Tibial nerve (tissue), 4 donors: ENCODE measurements around the gene SHANK2. TPM values are rescaled to one million over a fixed set of nuclear protein-coding genes. Genes with fewer than 3 reads are reported as not detected.

Source experiments
- DNase-seq, 2 donors: peaks; one replicate each; pipeline ENCODE4 v3.0.0-alpha.2; 2019; ENCODE audit warnings: low spot score in 2 of 2
- H3K27ac ChIP-seq, 4 donors: fragments of 200-600 bp; sonication (generic) in 3 of 4; one replicate each; pipeline ENCODE4 v1.5.1; 2017 to 2019; ENCODE audit warnings: mild to moderate bottlenecking in 1 of 4
- H3K27me3 ChIP-seq, 2 donors: fragments of 200-600 bp; sonication (generic) in 1 of 2; one replicate each; pipeline versions ENCODE4 v1.5.1 to v1.6.0; 2017 to 2019
- H3K36me3 ChIP-seq, 3 donors: fragments of 200-600 bp; sonication (generic); one replicate each; pipeline ENCODE4 v1.5.1; 2018 to 2019
- H3K4me1 ChIP-seq, 4 donors: fragments of 200-600 bp; sonication (generic) in 3 of 4; one replicate each; pipeline ENCODE4 v1.5.1; 2017 to 2019
- H3K4me3 ChIP-seq, 4 donors: fragments of 200-600 bp; sonication (generic) in 3 of 4; one replicate each; pipeline ENCODE4 v1.5.1; 2017 to 2019; ENCODE audit warnings: mild to moderate bottlenecking in 1 of 4, moderate library complexity in 1 of 4
- H3K9me3 ChIP-seq, 4 donors: fragments of 200-600 bp; sonication (generic) in 3 of 4; one replicate each; pipeline ENCODE4 v1.5.1; 2017 to 2019
- EP300 ChIP-seq, 2 donors: sonication (generic); formaldehyde crosslinking; IDR thresholded peaks; one replicate each; pipeline ENCODE4 v1.6.1; 2017; ENCODE audit warnings: antibody characterized with exemption in 2 of 2, mild to moderate bottlenecking in 1 of 2
- POLR2A ChIP-seq, 2 donors: fragments of 450-650 bp; IDR thresholded peaks; one replicate each; pipeline ENCODE4 v1.6.1; 2017; ENCODE audit warnings: antibody characterized with exemption in 2 of 2, mild to moderate bottlenecking in 2 of 2, moderate library complexity in 2 of 2
- WGBS, 2 donors: methylation state at CpG; one replicate each; pipeline ENCODE4 v1.1.5; 2018; 5-methylcytosine and 5-hydroxymethylcytosine counted together
- total RNA-seq, 4 donors: library from RNA; depleted of rRNA; stranded (reverse); fragments of >200 nt; gene quantifications; one replicate each; pipeline ENCODE4 v1.1.0, GENCODE V29; 2016
- TF ChIP-seq, protein P1 (sequence below), 5 experiments: fragments of 200-600 bp in 3 of 5; fragments of 450-650 bp in 2 of 5; sonication (generic) in 3 of 5; IDR thresholded peaks; one replicate each; pipeline ENCODE4 v1.5.1; 2016 to 2019; ENCODE audit warnings: antibody characterized with exemption in 5 of 5, mild to moderate bottlenecking in 3 of 5, moderate library complexity in 2 of 5

Gene SHANK2
- total RNA-seq, 4 donors from 2014 or later: 0.20 to 2.0 (median 1.4) TPM

DNA sequence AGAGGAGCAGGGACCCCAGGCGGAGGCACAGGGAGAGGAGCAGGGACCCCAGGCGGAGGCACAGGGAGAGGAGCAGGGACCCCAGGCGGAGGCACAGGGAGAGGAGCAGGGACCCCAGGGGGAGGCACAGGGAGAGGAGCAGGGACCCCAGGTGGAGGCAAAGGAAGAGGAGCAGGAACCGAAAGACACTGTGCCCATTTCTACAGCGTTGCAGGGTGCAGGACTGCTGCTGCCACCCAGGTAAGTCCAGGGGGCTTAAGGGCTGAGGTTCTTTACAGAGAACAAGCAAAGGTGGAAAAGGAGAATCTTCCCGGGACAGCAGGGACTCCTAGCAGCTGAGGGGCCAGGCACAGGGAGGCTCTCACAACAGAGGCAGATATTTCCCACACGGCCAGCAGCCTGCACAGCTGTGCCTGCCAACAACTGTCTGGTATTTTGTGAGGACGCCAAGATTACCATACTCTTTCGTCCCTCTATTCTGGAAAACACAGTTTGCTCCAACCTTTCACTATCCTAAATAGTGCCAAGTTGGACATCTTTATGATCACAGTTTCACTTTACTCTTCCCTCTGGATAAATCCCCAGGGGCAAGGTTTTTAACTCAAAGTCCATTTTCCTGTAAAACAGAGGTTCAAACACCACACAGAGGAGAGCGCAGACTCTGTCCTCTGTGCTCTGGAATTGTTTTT lies 39.4 kb downstream of the SHANK2 start:
- Histone ChIP-seq H3K9me3 (peaks cover 0 to 9% (median 0%) of the 10 kb centered on the region in 4 donors), H3K4me1 (no peaks in the 10 kb centered on the region), H3K27ac (no peak overlapping the region), H3K4me3 (no peak overlapping the region), H3K36me3 (no peaks in the 10 kb centered on the region), H3K27me3 (no peaks in the 10 kb centered on the region)
- no peak for DNase-seq
- TF ChIP-seq, protein P1, sequence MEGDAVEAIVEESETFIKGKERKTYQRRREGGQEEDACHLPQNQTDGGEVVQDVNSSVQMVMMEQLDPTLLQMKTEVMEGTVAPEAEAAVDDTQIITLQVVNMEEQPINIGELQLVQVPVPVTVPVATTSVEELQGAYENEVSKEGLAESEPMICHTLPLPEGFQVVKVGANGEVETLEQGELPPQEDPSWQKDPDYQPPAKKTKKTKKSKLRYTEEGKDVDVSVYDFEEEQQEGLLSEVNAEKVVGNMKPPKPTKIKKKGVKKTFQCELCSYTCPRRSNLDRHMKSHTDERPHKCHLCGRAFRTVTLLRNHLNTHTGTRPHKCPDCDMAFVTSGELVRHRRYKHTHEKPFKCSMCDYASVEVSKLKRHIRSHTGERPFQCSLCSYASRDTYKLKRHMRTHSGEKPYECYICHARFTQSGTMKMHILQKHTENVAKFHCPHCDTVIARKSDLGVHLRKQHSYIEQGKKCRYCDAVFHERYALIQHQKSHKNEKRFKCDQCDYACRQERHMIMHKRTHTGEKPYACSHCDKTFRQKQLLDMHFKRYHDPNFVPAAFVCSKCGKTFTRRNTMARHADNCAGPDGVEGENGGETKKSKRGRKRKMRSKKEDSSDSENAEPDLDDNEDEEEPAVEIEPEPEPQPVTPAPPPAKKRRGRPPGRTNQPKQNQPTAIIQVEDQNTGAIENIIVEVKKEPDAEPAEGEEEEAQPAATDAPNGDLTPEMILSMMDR (IDR thresholded peaks at IDR 0.05): no peak
- TF ChIP-seq EP300 (IDR thresholded peaks at IDR 0.05) (no peak), POLR2A (IDR thresholded peaks at IDR 0.05) (no peak)
- WGBS, 2 donors: 52 to 65% methylated on average over 10 of the region's 10 CpGs

DNA sequence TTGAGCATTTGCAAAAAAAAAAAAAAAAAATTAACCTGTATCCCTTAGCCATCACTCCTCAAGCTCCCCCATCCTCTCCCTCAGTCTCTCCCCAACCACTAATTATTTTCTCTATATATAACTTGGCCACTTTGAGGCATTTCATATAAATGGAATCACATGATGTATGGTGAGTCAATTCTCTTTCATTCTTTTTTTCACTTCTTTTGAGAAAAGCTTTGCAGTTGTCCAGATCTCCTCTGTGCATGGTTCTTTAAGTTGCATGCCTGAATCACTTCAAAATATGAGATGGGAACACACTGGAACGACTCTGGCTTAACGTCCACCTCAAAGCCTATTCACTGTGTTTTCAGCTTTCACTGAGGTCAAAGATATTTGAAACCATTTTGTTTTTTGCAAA lies 40.7 kb downstream of the SHANK2 start:
- peaks cover 0 to under 1% (median 0%) of the 10 kb centered on the region in 4 donors for H3K4me1 ChIP-seq
- H3K36me3 ChIP-seq: no peaks in the 10 kb centered on the region
- TF ChIP-seq POLR2A (IDR thresholded peaks at IDR 0.05) (no peak), EP300 (IDR thresholded peaks at IDR 0.05) (no peak)
- TF ChIP-seq, protein P1 (IDR thresholded peaks at IDR 0.05): no peak
- H3K27me3 ChIP-seq: no peaks in the 10 kb centered on the region
- 46 to 56% methylated on average over 2 of the region's 2 CpGs for WGBS, 2 donors
- peaks cover 0 to 10% (median 0%) of the 10 kb centered on the region in 4 donors for H3K9me3 ChIP-seq
- H3K4me3 ChIP-seq: no peak overlapping the region
- no peak for DNase-seq
- no peak overlapping the region for H3K27ac ChIP-seq

DNA sequence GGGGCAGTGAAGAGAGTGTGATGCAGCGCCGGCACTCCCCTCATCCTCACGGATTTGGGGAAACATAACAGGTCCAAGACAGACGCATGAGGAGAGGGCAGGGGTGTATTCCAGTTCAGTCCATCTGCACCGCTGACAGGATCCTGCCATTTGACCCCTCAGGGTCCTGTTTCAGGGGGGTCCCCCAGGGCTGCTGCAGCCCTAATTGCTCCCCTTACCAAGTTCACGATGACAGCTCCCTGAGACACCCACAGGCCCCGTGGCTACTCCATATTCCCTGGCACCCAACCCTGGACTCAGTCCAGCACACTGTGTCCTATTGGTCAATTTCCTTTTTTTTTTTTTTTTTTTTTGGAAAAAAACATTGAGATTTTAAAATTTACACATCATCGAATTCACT lies 41.5 kb downstream of the SHANK2 start:
- no peak overlapping the region for H3K27ac ChIP-seq
- 62 to 64% methylated on average over 8 of the region's 8 CpGs for WGBS, 2 donors
- DNase-seq: no peak
- no peak overlapping the region for H3K4me3 ChIP-seq
- no peaks in the 10 kb centered on the region for H3K27me3 ChIP-seq
- peaks cover 0 to 10% (median 0%) of the 10 kb centered on the region in 4 donors for H3K9me3 ChIP-seq
- H3K4me1 ChIP-seq: peaks cover 0 to 5% (median 0%) of the 10 kb centered on the region in 4 donors
- no peak for TF ChIP-seq POLR2A (IDR thresholded peaks at IDR 0.05)
- TF ChIP-seq EP300 (IDR thresholded peaks at IDR 0.05): no peak
- TF ChIP-seq, protein P1 (IDR thresholded peaks at IDR 0.05): no peak
- no peaks in the 10 kb centered on the region for H3K36me3 ChIP-seq

DNA sequence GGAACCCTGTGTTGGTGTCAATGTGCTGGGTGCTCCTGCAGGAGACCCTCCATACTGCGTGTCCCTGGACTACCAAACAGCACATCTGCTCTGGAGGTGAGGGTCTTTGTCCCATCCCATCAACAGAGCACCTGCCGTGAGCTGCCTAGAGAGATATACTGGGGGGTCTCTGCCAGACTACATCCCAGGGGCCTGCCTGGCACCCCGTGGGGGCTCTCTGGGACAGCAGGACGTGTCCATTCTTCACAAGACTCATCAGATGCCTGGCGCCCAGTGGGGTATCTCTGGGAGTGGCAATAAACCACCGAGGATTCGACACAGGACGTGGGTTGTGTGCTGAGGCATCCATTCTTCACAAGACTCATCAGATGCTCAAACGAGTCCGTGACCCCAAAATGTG lies 42.7 kb downstream of the SHANK2 start:
- Histone ChIP-seq H3K4me1 (peaks cover 0 to 5% (median 0%) of the 10 kb centered on the region in 4 donors), H3K9me3 (peaks cover 0 to 10% (median 0%) of the 10 kb centered on the region in 4 donors), H3K27ac (no peak overlapping the region), H3K27me3 (no peaks in the 10 kb centered on the region), H3K4me3 (no peak overlapping the region), H3K36me3 (no peaks in the 10 kb centered on the region)
- 78 to 80% methylated on average over 9 to 10 of the region's 10 CpGs for WGBS, 2 donors
- DNase-seq: no peak
- TF ChIP-seq POLR2A (IDR thresholded peaks at IDR 0.05): no peak

DNA sequence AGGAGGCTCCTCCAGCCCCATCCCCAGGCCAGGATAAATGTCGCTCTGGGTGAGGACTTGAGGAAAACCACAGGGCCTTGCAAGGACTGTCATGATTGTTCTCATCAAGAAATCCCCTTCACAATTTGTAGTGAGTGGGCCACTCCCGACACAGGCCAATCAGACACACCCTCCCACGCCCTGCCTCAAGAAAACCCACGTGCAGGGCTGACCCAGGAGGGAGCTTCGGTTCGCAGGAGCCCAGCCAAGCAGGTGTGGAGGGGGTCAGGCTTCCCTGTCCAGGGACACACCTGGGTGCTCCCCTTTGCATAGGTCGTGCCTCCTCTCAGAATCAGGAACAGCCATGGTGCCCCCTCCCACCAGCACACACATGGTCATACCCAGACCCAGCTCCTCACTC lies 43.2 kb downstream of the SHANK2 start:
- H3K36me3 ChIP-seq: no peaks in the 10 kb centered on the region
- 84 to 100% methylated on average over 3 to 5 of the region's 7 CpGs for WGBS, 2 donors
- peaks cover 0 to 5% (median 0%) of the 10 kb centered on the region in 4 donors for H3K4me1 ChIP-seq
- no peaks in the 10 kb centered on the region for H3K27me3 ChIP-seq
- TF ChIP-seq EP300 (IDR thresholded peaks at IDR 0.05) (no peak), POLR2A (IDR thresholded peaks at IDR 0.05) (no peak)
- TF ChIP-seq, protein P1 (IDR thresholded peaks at IDR 0.05): no peak
- H3K4me3 ChIP-seq: no peak overlapping the region
- DNase-seq: no peak
- peaks cover 0 to 10% (median 0%) of the 10 kb centered on the region in 4 donors for H3K9me3 ChIP-seq
- H3K27ac ChIP-seq: no peak overlapping the region
